GM08714 (cell line): ENCODE measurements around the gene GZMM.

Experiments
- H3K4me3 ChIP-seq: fragments of 200-500 bp; sonication (Bioruptor generic); 2 replicates; pipeline ENCODE4 v1.5.1; 2014; ENCODE audit warnings: mild to moderate bottlenecking, low read length, inconsistent platforms
- ZNF274 ChIP-seq: IDR thresholded peaks from 2 replicates; pipeline ENCODE4 v1.6.1; 2012; ENCODE audit warnings: mild to moderate bottlenecking, low read depth, low read length

The GZMM gene

GRCh38 chr19:593055-593454 is 49.2 kb downstream of the GZMM start:
- H3K4me3 ChIP-seq = no peak overlapping the region
- no peak for TF ChIP-seq ZNF274

- no peak overlapping the region for H3K4me3 ChIP-seq
- TF ChIP-seq ZNF274 = no peak
These were observed 49.7 kb downstream of the GZMM start for GRCh38 chr19:593505-593904.

GRCh38 chr19:594265-594870 is 50.5 kb downstream of the GZMM start:
- TF ChIP-seq ZNF274 = no peak
- no peak overlapping the region for H3K4me3 ChIP-seq

- no peak for TF ChIP-seq ZNF274
- H3K4me3 ChIP-seq = no peak overlapping the region
These were observed 51.7 kb downstream of the GZMM start for GRCh38 chr19:595326-596262.

- no peak overlapping the region for H3K4me3 ChIP-seq
- TF ChIP-seq ZNF274 = no peak
These were observed 52.4 kb downstream of the GZMM start for GRCh38 chr19:596263-596655.

GRCh38 chr19:597406-598315 is 53.8 kb downstream of the GZMM start:
- no peak for TF ChIP-seq ZNF274
- H3K4me3 ChIP-seq = no peak overlapping the region
